ENCODE data around the gene DBNDD2. TPM values are rescaled to one million over a fixed set of nuclear protein-coding genes. Genes with fewer than 3 reads are reported as not detected.
A peak's percentile ranks its signal among the peaks of the same experiment; 100 is the strongest.

Gene DBNDD2
- total RNA-seq, 2 experiments from 2014 or later, result 18.1 to 20.1 TPM

- H3K27ac Mint-ChIP-seq, result no peak overlapping the region
- H3K36me3 Mint-ChIP-seq, result no peaks in the 10 kb centered on the region
- no peaks in the 10 kb centered on the region for H3K9me3 Mint-ChIP-seq
- DNase-seq, result peak; percentile 26
- no peak overlapping the region for H3K4me3 Mint-ChIP-seq
- H3K4me1 Mint-ChIP-seq, result peaks cover 22% of the 10 kb centered on the region
- H3K27me3 Mint-ChIP-seq, result peaks cover 20% of the 10 kb centered on the region
These were observed 37.9 kb downstream of the DBNDD2 start for GRCh38 chr20:45445805-45446562.

GRCh38 chr20:45448270-45448669 lies 40.2 kb downstream of the DBNDD2 start:
- Mint-ChIP-seq H3K4me1 (peaks cover 22% of the 10 kb centered on the region), H3K27ac (no peak overlapping the region), H3K36me3 (no peaks in the 10 kb centered on the region), H3K27me3 (peaks cover 20% of the 10 kb centered on the region), H3K9me3 (no peaks in the 10 kb centered on the region), H3K4me3 (no peak overlapping the region)
- no peak for DNase-seq

- DNase-seq, result no peak
- Mint-ChIP-seq H3K36me3 (no peaks in the 10 kb centered on the region), H3K4me1 (peaks cover 11% of the 10 kb centered on the region), H3K4me3 (no peak overlapping the region), H3K27me3 (peaks cover 12% of the 10 kb centered on the region), H3K9me3 (no peaks in the 10 kb centered on the region), H3K27ac (no peak overlapping the region)
These were observed 41.4 kb downstream of the DBNDD2 start for GRCh38 chr20:45449528-45449927.

DNA sequence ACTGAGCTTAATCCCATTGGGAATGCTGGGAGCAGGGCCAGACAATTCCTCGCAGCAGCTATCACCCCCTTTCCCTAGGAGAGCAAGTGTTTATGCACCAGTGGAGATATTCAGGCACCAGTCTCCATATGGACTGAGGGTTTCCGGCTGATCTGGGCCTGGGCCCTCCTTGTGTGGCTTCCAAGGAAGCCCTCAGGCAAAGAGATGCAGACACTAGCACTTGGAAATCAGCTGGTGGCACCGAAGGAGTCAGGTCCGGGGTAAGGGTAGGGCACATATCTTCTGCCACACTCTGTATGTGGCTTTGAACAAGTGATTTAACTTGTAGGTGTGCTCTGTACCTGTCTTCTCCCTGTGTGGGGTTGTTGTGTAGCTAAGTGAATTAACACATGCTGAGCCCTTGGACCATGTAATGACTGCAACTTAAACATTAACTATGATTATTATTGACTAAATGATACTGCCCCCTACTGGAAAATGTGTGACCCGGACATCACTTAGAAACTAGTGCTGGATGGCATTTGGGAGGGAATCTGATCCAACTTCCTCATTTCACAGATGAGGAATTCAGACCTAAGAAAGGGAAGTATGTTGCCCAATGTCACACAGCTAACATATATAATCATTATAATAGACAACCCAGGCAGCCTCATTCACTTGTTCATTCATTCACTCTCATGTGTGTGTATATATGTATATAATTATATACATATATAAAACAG lies 42.2 kb downstream of the DBNDD2 start:
- peaks cover 8% of the 10 kb centered on the region for H3K27me3 Mint-ChIP-seq
- peaks cover 6% of the 10 kb centered on the region for H3K4me1 Mint-ChIP-seq
- H3K4me3 Mint-ChIP-seq, result no peak overlapping the region
- DNase-seq, result no peak
- no peaks in the 10 kb centered on the region for H3K9me3 Mint-ChIP-seq
- H3K36me3 Mint-ChIP-seq, result no peaks in the 10 kb centered on the region
- H3K27ac Mint-ChIP-seq, result no peak overlapping the region

GRCh38 chr20:45452238-45452637 lies 44.1 kb downstream of the DBNDD2 start:
- H3K9me3 Mint-ChIP-seq, result no peaks in the 10 kb centered on the region
- H3K4me3 Mint-ChIP-seq, result no peak overlapping the region
- DNase-seq, result no peak
- H3K36me3 Mint-ChIP-seq, result no peaks in the 10 kb centered on the region
- H3K4me1 Mint-ChIP-seq, result no peaks in the 10 kb centered on the region
- H3K27ac Mint-ChIP-seq, result no peak overlapping the region
- no peaks in the 10 kb centered on the region for H3K27me3 Mint-ChIP-seq

- Mint-ChIP-seq H3K4me3 (no peak overlapping the region), H3K4me1 (no peaks in the 10 kb centered on the region), H3K36me3 (no peaks in the 10 kb centered on the region), H3K27ac (no peak overlapping the region), H3K9me3 (no peaks in the 10 kb centered on the region), H3K27me3 (no peaks in the 10 kb centered on the region)
- DNase-seq, result no peak
These were observed 44.9 kb downstream of the DBNDD2 start for GRCh38 chr20:45452772-45453691.

DNA sequence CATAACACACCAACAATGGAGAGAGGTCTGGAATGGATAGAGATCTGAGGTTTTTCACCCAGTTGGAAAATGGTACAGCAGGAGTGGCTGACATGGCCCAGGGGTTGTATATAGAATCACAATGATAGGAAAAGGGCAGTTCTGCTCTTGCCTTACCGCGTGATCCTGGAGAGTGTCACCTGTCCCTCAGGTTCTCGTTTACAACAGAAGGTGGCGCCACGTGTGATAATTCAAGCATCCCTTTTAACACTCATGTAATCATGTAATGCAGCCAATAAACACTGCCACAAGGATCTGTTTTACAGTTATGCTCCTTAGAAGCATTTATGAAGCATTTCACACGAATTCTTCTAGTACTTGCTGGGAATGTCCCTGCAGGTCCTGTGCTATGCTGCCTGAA lies 48.5 kb downstream of the DBNDD2 start:
- H3K27me3 Mint-ChIP-seq, result no peaks in the 10 kb centered on the region
- DNase-seq, result peak; percentile 23

DNA sequence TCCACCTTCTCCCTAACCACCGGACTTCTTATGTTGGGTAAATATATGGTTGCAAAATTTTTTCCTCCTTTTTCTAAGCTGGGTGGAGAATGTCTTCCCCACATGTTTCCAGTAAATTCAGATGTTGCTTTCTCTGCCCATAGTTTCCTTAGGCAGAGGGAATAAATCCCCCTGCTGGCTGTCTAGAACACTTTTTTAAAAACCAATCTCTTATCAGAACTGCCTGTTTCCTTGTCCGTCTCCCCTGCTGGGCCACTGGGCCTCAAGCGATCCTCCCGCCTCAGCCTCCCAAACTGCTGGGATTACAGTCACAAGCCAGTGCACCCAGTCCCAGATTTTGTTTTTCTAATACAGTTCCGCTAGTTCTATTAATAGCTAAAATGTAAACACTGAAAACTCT lies 51.5 kb downstream of the DBNDD2 start:
- Mint-ChIP-seq H3K27ac (no peak overlapping the region), H3K36me3 (no peaks in the 10 kb centered on the region), H3K4me1 (peaks cover 5% of the 10 kb centered on the region), H3K4me3 (no peak overlapping the region), H3K27me3 (no peaks in the 10 kb centered on the region), H3K9me3 (no peaks in the 10 kb centered on the region)
- no peak for DNase-seq

More for the DNA sequence above, 48.5 kb downstream of the DBNDD2 start:
- no peak overlapping the region for H3K4me3 Mint-ChIP-seq
- no peaks in the 10 kb centered on the region for H3K9me3 Mint-ChIP-seq
- H3K36me3 Mint-ChIP-seq, result no peaks in the 10 kb centered on the region
- peaks cover 5% of the 10 kb centered on the region for H3K4me1 Mint-ChIP-seq
- H3K27ac Mint-ChIP-seq, result no peak overlapping the region

Other genes starting within 250 kb of the DBNDD2 start
- gene PI3, start 233.4 kb upstream of the DBNDD2 start, total RNA-seq, result not detected
- gene SEMG1, start 201.3 kb upstream of the DBNDD2 start, total RNA-seq, result not detected
- gene SEMG2, start 186.9 kb upstream of the DBNDD2 start, total RNA-seq, result not detected
- gene SLPI, start 153.7 kb upstream of the DBNDD2 start, total RNA-seq, result not detected
- gene RBPJL, start 101.4 kb upstream of the DBNDD2 start, total RNA-seq, result not detected
- 1 to 10 TPM in 1 of 2 experiments, under 1 TPM in 1; 0.64 to 1.1 TPM for gene MATN4, start 100.0 kb upstream of the DBNDD2 start, total RNA-seq
- 10 to 100 TPM; 24.6 to 25.5 TPM for gene SDC4, start 59.9 kb upstream of the DBNDD2 start, total RNA-seq
- gene SYS1, start 45.1 kb upstream of the DBNDD2 start, total RNA-seq, result 10 to 100 TPM; 21.5 to 26.6 TPM
- under 1 TPM; 0.40 to 0.41 TPM for gene TP53TG5, start 30.0 kb upstream of the DBNDD2 start, total RNA-seq
- 10 to 100 TPM; 48.0 to 55.4 TPM for gene PIGT, start 7.9 kb downstream of the DBNDD2 start, total RNA-seq
- gene WFDC2, start 61.5 kb downstream of the DBNDD2 start, total RNA-seq, result under 1 TPM in 1 of 2 experiments, not detected in 1; 0.98 TPM
- gene SPINT3, start 107.3 kb downstream of the DBNDD2 start, total RNA-seq, result not detected
- not detected for gene WFDC6, start 131.2 kb downstream of the DBNDD2 start, total RNA-seq
- gene EPPIN, start 139.1 kb downstream of the DBNDD2 start, total RNA-seq, result not detected
- not detected for gene WFDC8, start 171.0 kb downstream of the DBNDD2 start, total RNA-seq
- not detected for gene WFDC10A, start 221.4 kb downstream of the DBNDD2 start, total RNA-seq
- gene WFDC9, start 223.0 kb downstream of the DBNDD2 start, total RNA-seq, result not detected